ENCODE measurements around the gene HOXC5. TPM values are rescaled to one million over a fixed set of nuclear protein-coding genes. Genes with fewer than 3 reads are reported as not detected.

The HOXC5 gene
- total and polyA plus RNA-seq, 9 donors, result 1.8 to 11.0 (median 2.9) TPM

GRCh38 chr12:53992377-53992889 lies 40.4 kb upstream of the HOXC5 start:
- intact Hi-C loops (cut with DNase I), result loop anchor here in 1 of 4 donors (10.0 kb wide), 1 partner anchor 362 kb away; no protein-coding TSS in a partner anchor
- no peaks in the 10 kb centered on the region for H3K36me3 ChIP-seq
- 78 to 87% (median 81%) methylated on average over 7 of the region's 7 CpGs for WGBS, 3 donors
- no peaks in the 10 kb centered on the region for H3K9me3 ChIP-seq
- DNase-seq, result no peak
- peaks cover 8% of the 10 kb centered on the region for H3K4me1 ChIP-seq (ENCODE audit: insufficient read depth)
- no peak overlapping the region for H3K27ac ChIP-seq
- H3K4me3 ChIP-seq, result no peak overlapping the region
- TF ChIP-seq CTCF (IDR thresholded peaks at IDR 0.05) (no peak), POLR2A (IDR thresholded peaks at IDR 0.05) (no peak), EP300 (IDR thresholded peaks at IDR 0.05) (no peak)
- no peaks in the 10 kb centered on the region for H3K27me3 ChIP-seq

GRCh38 chr12:53993162-53994008 lies 39.5 kb upstream of the HOXC5 start:
- TF ChIP-seq EP300 (IDR thresholded peaks at IDR 0.05) (no peak), CTCF (IDR thresholded peaks at IDR 0.05) (no peak), POLR2A (IDR thresholded peaks at IDR 0.05) (no peak)
- no peaks in the 10 kb centered on the region for H3K36me3 ChIP-seq
- no peaks in the 10 kb centered on the region for H3K9me3 ChIP-seq
- 50 to 63% (median 61%) methylated on average over 18 of the region's 18 CpGs for WGBS, 3 donors
- no peak overlapping the region for H3K4me3 ChIP-seq
- H3K27ac ChIP-seq, result no peak overlapping the region
- peaks cover 8% of the 10 kb centered on the region for H3K4me1 ChIP-seq (ENCODE audit: insufficient read depth)
- H3K27me3 ChIP-seq, result no peaks in the 10 kb centered on the region
- no peak for DNase-seq
- intact Hi-C loops (cut with DNase I), result loop anchor here in 1 of 4 donors (10.0 kb wide), 1 partner anchor 361 kb away; no protein-coding TSS in a partner anchor

DNA sequence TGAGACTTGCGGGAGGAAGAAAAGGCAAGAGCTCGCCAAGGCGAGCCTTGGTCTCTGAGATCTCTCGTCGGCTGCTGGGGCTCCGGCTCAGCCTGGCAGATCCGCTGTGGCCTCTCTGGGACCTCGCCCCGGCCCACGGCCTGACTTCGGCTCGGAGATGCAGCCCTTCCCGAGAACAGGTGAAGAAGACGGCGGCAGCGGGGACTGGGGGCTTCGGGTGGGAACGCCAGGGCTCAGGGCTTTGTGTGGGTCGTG lies 38.9 kb upstream of the HOXC5 start:
- Histone ChIP-seq H3K4me1 (ENCODE audit: insufficient read depth) (peaks cover 8% of the 10 kb centered on the region), H3K36me3 (no peaks in the 10 kb centered on the region), H3K27ac (peak overlapping the region in 1 of 2 donors; percentile 24), H3K9me3 (no peaks in the 10 kb centered on the region), H3K4me3 (peak overlapping the region; percentile 21), H3K27me3 (no peaks in the 10 kb centered on the region)
- 16 to 29% (median 18%) methylated on average over 19 of the region's 19 CpGs for WGBS, 3 donors
- peak in 1 of 5 donors; percentile 39 for DNase-seq
- intact Hi-C loops (cut with DNase I), result loop anchor here in 1 of 4 donors (10.0 kb wide), 1 partner anchor 361 kb away; no protein-coding TSS in a partner anchor
- TF ChIP-seq EP300 (IDR thresholded peaks at IDR 0.05), result no peak
- TF ChIP-seq POLR2A (IDR thresholded peaks at IDR 0.05), result no peak
- no peak for TF ChIP-seq CTCF (IDR thresholded peaks at IDR 0.05)

DNA sequence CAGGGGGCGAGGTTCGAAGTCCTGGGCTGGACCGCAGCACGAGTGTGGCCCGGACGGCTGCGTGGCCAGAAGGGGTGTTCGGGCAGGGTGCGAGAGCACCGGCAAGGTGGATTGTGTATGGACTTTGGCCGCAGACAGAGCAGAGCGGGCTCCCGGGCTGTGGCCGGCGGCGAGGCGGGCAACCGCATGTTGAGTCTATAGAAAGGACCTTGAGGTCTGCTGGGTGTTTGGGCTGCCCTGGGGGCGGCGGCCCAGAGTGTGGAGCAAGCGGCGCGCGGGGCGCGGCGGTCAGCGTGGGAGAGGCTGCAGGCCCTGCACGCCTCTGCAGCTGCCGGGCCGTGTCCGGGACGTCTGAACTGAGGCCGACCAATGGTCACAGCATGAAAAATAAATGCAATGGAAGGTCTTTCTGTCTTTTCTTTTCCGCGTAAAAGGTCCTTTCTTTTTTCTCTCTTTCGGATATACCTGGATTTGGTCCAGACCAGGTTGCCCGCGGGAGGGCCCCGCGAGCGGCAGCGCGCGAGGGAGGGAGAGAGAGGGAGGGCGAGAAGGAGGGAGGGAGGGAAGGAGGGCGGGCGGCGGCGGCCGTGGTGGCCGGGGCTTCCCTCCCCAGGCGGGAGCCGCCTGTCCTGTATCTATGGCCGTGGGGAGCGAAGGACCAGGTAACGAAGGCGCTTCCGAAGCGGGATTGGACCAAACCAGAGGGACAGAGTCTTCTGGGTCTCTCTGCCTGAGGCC lies 38.4 kb upstream of the HOXC5 start:
- intact Hi-C loops (cut with DNase I), result loop anchor here in 1 of 4 donors (10.0 kb wide), 1 partner anchor 360 kb away; no protein-coding TSS in a partner anchor
- no peaks in the 10 kb centered on the region for H3K36me3 ChIP-seq
- WGBS, 3 donors, result 4 to 13% (median 7%) methylated on average over 60 of the region's 60 CpGs

More for the DNA sequence above, 38.4 kb upstream of the HOXC5 start:
- TF ChIP-seq EP300 (IDR thresholded peaks at IDR 0.05) (no peak), CTCF (IDR thresholded peaks at IDR 0.05) (no peak), POLR2A (IDR thresholded peaks at IDR 0.05) (no peak)
- peak in 1 of 5 donors; percentile 65 for DNase-seq
- H3K27me3 ChIP-seq, result no peaks in the 10 kb centered on the region
- H3K9me3 ChIP-seq, result no peaks in the 10 kb centered on the region
- peak overlapping the region in 1 of 2 donors; percentile 72 for H3K27ac ChIP-seq
- peak overlapping the region; percentile 21 for H3K4me3 ChIP-seq
- H3K4me1 ChIP-seq (ENCODE audit: insufficient read depth), result peaks cover 8% of the 10 kb centered on the region
